H1 (cell line): ENCODE measurements around the gene DCTD. TPM values are rescaled to one million over a fixed set of nuclear protein-coding genes. Genes with fewer than 3 reads are reported as not detected.

Experiments
- CTCF ChIA-PET: fragments of 300-600 bp; sonication (Branson Sonifier 250); formaldehyde crosslinking; loops from one replicate; lab custom pipeline; 2021; ENCODE audit not compliant: partially characterized antibody; lab: Charles Lee
- POLR2A ChIA-PET: fragments of 300-600 bp; sonication (Branson Sonifier 250); formaldehyde crosslinking; loops from one replicate; lab custom pipeline; 2021; ENCODE audit warnings: inconsistent platforms; ENCODE audit not compliant: partially characterized antibody; lab: Charles Lee
- DNase-seq, 2 experiments: peaks; one replicate each; pipeline versions ENCODE4 v3.0.0 to v3.0.0-alpha.2; 2010 to 2022; ENCODE audit warnings: low spot score in 2 of 2, low read depth in 1 of 2, mixed read lengths in 1 of 2
- FAIRE-seq: peaks from 2 replicates; lab custom pipeline; 2011; peaks lifted over from hg19 to GRCh38; lab: Jason Lieb, UNC
- H2AFZ ChIP-seq: 2 replicates; pipeline ENCODE4 v1.8.1; 2012; ENCODE audit warnings: low read length, inconsistent platforms
- H2AK5ac ChIP-seq: 2 replicates; pipeline ENCODE4 v1.6.1; 2013; ENCODE audit warnings: low read depth, low read length
- H2BK120ac ChIP-seq: replicated peaks from 2 replicates; pipeline ENCODE3; 2013; ENCODE audit warnings: low read depth, low read length, inconsistent platforms
- H2BK12ac ChIP-seq: 2 replicates; pipeline ENCODE4 v1.6.1; 2013; ENCODE audit warnings: low read depth, low read length
- H2BK15ac ChIP-seq: 2 replicates; pipeline ENCODE4 v1.6.1; 2013; ENCODE audit warnings: low read length
- H2BK20ac ChIP-seq: 2 replicates; pipeline ENCODE4 v1.6.1; 2013; ENCODE audit warnings: low read length
- H2BK5ac ChIP-seq: 2 replicates; pipeline ENCODE4 v1.6.1; 2013; ENCODE audit warnings: low read depth, low read length
- H3K14ac ChIP-seq: 2 replicates; pipeline ENCODE4 v1.6.1; 2013; ENCODE audit warnings: inconsistent platforms; ENCODE audit not compliant: insufficient read length
- H3K18ac ChIP-seq: 2 replicates; pipeline ENCODE4 v1.6.1; 2013; ENCODE audit warnings: low read length; ENCODE audit errors: extremely low read depth
- H3K23ac ChIP-seq: 2 replicates; pipeline ENCODE4 v1.6.1; 2013; ENCODE audit warnings: inconsistent platforms; ENCODE audit not compliant: insufficient read length
- H3K23me2 ChIP-seq: 2 replicates; pipeline ENCODE4 v1.6.1; 2013; ENCODE audit warnings: low read depth, low read length
- H3K27ac ChIP-seq: 2 replicates; pipeline ENCODE4 v1.6.1; 2011; ENCODE audit warnings: low read depth, low read length, inconsistent platforms
- H3K27me3 ChIP-seq, 4 experiments: replicated peaks in 1 of 4; 1 replicate in 1 of 4; 2 replicates in 3 of 4; pipeline versions ENCODE4 v1.6.1 to v1.8.1; 2011 to 2013; ENCODE audit warnings: low read length in 3 of 4, mild to moderate bottlenecking in 3 of 4, inconsistent platforms in 2 of 4, mixed read lengths in 2 of 4, moderate library complexity in 1 of 4; ENCODE audit not compliant: control insufficient read depth in 3 of 4, insufficient read depth in 3 of 4; ENCODE audit errors: extremely low read depth in 1 of 4
- H3K36me3 ChIP-seq, 4 experiments: 2 replicates each; pipeline versions ENCODE4 v1.6.1 to v1.8.1; 2011 to 2013; ENCODE audit warnings: mild to moderate bottlenecking in 4 of 4, low read length in 3 of 4, moderate library complexity in 2 of 4, control low read depth in 1 of 4, inconsistent platforms in 1 of 4; ENCODE audit not compliant: insufficient read depth in 4 of 4, control insufficient read depth in 2 of 4
- H3K4ac ChIP-seq: replicated peaks from 2 replicates; pipeline ENCODE3; 2013; ENCODE audit warnings: low read length, low read depth, mixed read lengths, inconsistent platforms; ENCODE audit not compliant: insufficient read length
- H3K4me1 ChIP-seq, 4 experiments: replicated peaks in 1 of 4; 1 replicate in 1 of 4; 2 replicates in 3 of 4; pipeline versions ENCODE4 v1.6.1 to v1.8.1; 2011 to 2013; ENCODE audit warnings: low read length in 3 of 4, inconsistent platforms in 2 of 4, mixed read lengths in 1 of 4; ENCODE audit not compliant: insufficient read depth in 4 of 4, control insufficient read depth in 3 of 4
- H3K4me2 ChIP-seq, 2 experiments: 2 replicates each; pipeline versions ENCODE4 v1.6.1 to v1.8.1; 2011 to 2013; ENCODE audit warnings: low read depth in 2 of 2, low read length in 2 of 2, control low read depth in 1 of 2, inconsistent platforms in 1 of 2, mild to moderate bottlenecking in 1 of 2; ENCODE audit not compliant: insufficient read depth in 1 of 2
- H3K4me3 ChIP-seq, 4 experiments: fragments of 200-600, 300-600 bp in 1 of 4; sonication (generic), shearing (Covaris generic), sonication (Bioruptor Twin) in 1 of 4; 2 replicates each; pipeline versions ENCODE4 v1.5.1 to v1.8.1; 2011 to 2016; ENCODE audit warnings: low read length in 4 of 4, low read depth in 3 of 4, control low read depth in 2 of 4, inconsistent platforms in 2 of 4, mild to moderate bottlenecking in 2 of 4, mixed read lengths in 1 of 4, moderate library complexity in 1 of 4; ENCODE audit not compliant: insufficient read depth in 2 of 4; ENCODE audit errors: extremely low read depth in 1 of 4
- H3K56ac ChIP-seq: replicated peaks from 2 replicates; pipeline ENCODE3; 2013; ENCODE audit warnings: low read depth, mild to moderate bottlenecking, mixed read lengths, low read length, inconsistent platforms; ENCODE audit not compliant: insufficient read length
- H3K79me1 ChIP-seq: 2 replicates; pipeline ENCODE4 v1.6.1; 2013; ENCODE audit warnings: low read depth, low read length, control low read depth
- H3K79me2 ChIP-seq, 2 experiments: 2 replicates each; pipeline versions ENCODE4 v1.6.1 to v1.8.1; 2012 to 2013; ENCODE audit warnings: low read length in 2 of 2, mild to moderate bottlenecking in 2 of 2, inconsistent platforms in 1 of 2; ENCODE audit not compliant: insufficient read depth in 2 of 2, control insufficient read depth in 1 of 2
- H3K9ac ChIP-seq, 4 experiments: replicated peaks in 1 of 4; 1 replicate in 1 of 4; 2 replicates in 3 of 4; pipeline versions ENCODE4 v1.6.1 to v1.8.1; 2011 to 2013; ENCODE audit warnings: low read depth in 3 of 4, low read length in 3 of 4, control low read depth in 2 of 4, mild to moderate bottlenecking in 2 of 4, moderate library complexity in 2 of 4, inconsistent platforms in 1 of 4; ENCODE audit errors: extremely low read depth in 1 of 4
- H3K9me3 ChIP-seq, 2 experiments: 2 replicates each; pipeline versions ENCODE4 v1.6.1 to v1.8.1; 2012 to 2013; ENCODE audit warnings: mild to moderate bottlenecking in 2 of 2, moderate library complexity in 2 of 2, control low read depth in 1 of 2, inconsistent platforms in 1 of 2, low read depth in 1 of 2, low read length in 1 of 2, mixed read lengths in 1 of 2; ENCODE audit not compliant: insufficient read depth in 2 of 2
- H4K20me1 ChIP-seq, 2 experiments: replicated peaks in 1 of 2; 2 replicates each; pipeline versions ENCODE3 to v1.8.1; 2011 to 2013; ENCODE audit warnings: inconsistent platforms in 2 of 2, low read length in 2 of 2, mild to moderate bottlenecking in 1 of 2; ENCODE audit not compliant: insufficient read depth in 2 of 2, control insufficient read depth in 1 of 2
- H4K5ac ChIP-seq: 2 replicates; pipeline ENCODE4 v1.6.1; 2013; ENCODE audit warnings: low read length, low read depth, mixed read lengths, inconsistent platforms; ENCODE audit not compliant: insufficient read length
- H4K8ac ChIP-seq: 2 replicates; pipeline ENCODE4 v1.8.0; 2013; ENCODE audit warnings: mild to moderate bottlenecking, moderate library complexity, low read length, inconsistent platforms; ENCODE audit not compliant: insufficient read depth; ENCODE audit errors: extremely low read depth
- H4K91ac ChIP-seq: replicated peaks from 2 replicates; pipeline ENCODE3; 2013; ENCODE audit warnings: low read length, mixed read lengths, inconsistent platforms; ENCODE audit not compliant: insufficient read length
- E2F6 ChIP-seq: IDR thresholded peaks from 2 replicates; pipeline ENCODE4 v1.6.1; 2012; ENCODE audit warnings: inconsistent platforms
- EGR1 ChIP-seq: IDR thresholded peaks from 2 replicates; pipeline ENCODE4 v1.6.1; 2011; ENCODE audit warnings: low read depth, low read length, borderline replicate concordance
- EP300 ChIP-seq, 2 experiments: IDR thresholded peaks; 1 replicate in 1 of 2; 2 replicates in 1 of 2; pipeline ENCODE4 v1.6.1; 2011 to 2012; ENCODE audit warnings: low read depth in 2 of 2, low read length in 2 of 2, mild to moderate bottlenecking in 2 of 2, borderline replicate concordance in 1 of 2, inconsistent platforms in 1 of 2, moderate library complexity in 1 of 2
- FOSL1 ChIP-seq: IDR thresholded peaks from 2 replicates; pipeline ENCODE4 v1.6.1; 2011; ENCODE audit warnings: mild to moderate bottlenecking, low read depth, low read length, moderate library complexity; ENCODE audit not compliant: insufficient read depth
- HDAC2 ChIP-seq, 2 experiments: fragments of 300-600 bp in 1 of 2; sonication (generic) in 1 of 2; IDR thresholded peaks; 2 replicates each; pipeline ENCODE4 v1.6.1; 2011 to 2012; ENCODE audit warnings: low read depth in 2 of 2, low read length in 2 of 2, mild to moderate bottlenecking in 2 of 2, moderate library complexity in 2 of 2, borderline replicate concordance in 1 of 2, inconsistent platforms in 1 of 2
- JUN ChIP-seq: IDR thresholded peaks from 2 replicates; pipeline ENCODE4 v1.6.1; 2011; ENCODE audit warnings: low read depth, mild to moderate bottlenecking, improper control_type of control experiment, low read length
- PHF8 ChIP-seq: fragments of 200-600 bp; sonication (generic); conservative IDR thresholded peaks from 2 replicates; pipeline ENCODE4 v1.7.1; 2012; ENCODE audit warnings: low read depth, mild to moderate bottlenecking, inconsistent platforms, low read length, moderate library complexity
- RXRA ChIP-seq: IDR thresholded peaks from 2 replicates; pipeline ENCODE4 v1.6.1; 2011; ENCODE audit warnings: low read depth, mild to moderate bottlenecking, low read length, moderate library complexity; ENCODE audit not compliant: insufficient read depth
- SIX5 ChIP-seq: IDR thresholded peaks from 2 replicates; pipeline ENCODE4 v1.6.1; 2011; ENCODE audit warnings: mild to moderate bottlenecking, low read depth, low read length
- TAF1 ChIP-seq: IDR thresholded peaks from 2 replicates; pipeline ENCODE4 v1.6.1; 2011; ENCODE audit warnings: mild to moderate bottlenecking, low read depth, low read length
- YY1 ChIP-seq: IDR thresholded peaks from 2 replicates; pipeline ENCODE4 v1.6.1; 2011; ENCODE audit warnings: low read depth, mild to moderate bottlenecking, low read length
- WGBS, 2 experiments: shearing (Covaris generic) in 1 of 2; methylation state at CpG; one replicate each; pipeline versions ENCODE4 v1.1.6 to v1.1.7; 2013 to 2015; ENCODE audit warnings: low lambda C conversion rate in 2 of 2, mixed read lengths in 2 of 2, inconsistent platforms in 1 of 2, low coverage in 1 of 2, missing lambda C conversion rate in 1 of 2; ENCODE audit not compliant: insufficient replicate concordance in 2 of 2, insufficient coverage in 1 of 2, insufficient read length in 1 of 2; ENCODE audit errors: extremely low coverage in 1 of 2, missing lambda C conversion rate in 1 of 2; 5-methylcytosine and 5-hydroxymethylcytosine counted together
- polyA plus RNA-seq, 7 experiments: library from polyadenylated mRNA; depleted of rRNA in 3 of 7; stranded (reverse) in 5 of 7; unstranded in 2 of 7; fragments of >200 nt in 5 of 7; fragments of 200-250 nt in 2 of 7; gene quantifications; 1 replicate in 5 of 7; 2 replicates in 1 of 7; 4 replicates in 1 of 7; pipeline versions ENCODE4 v1.2.1 to v1.2.3, GENCODE V29; 2011 to 2013; ENCODE audit warnings: missing spikeins in 2 of 7, mixed read lengths in 2 of 7
- total RNA-seq: library from RNA; stranded (reverse); fragmentation: NEBNext Ultra II Directional; extraction: Animal tissue kit (Norgen Biotek cat#: 25700); gene quantifications from 2 replicates; pipeline ENCODE4 v1.2.1, GENCODE V29; 2021
- TF ChIP-seq, protein P1 (sequence below): IDR thresholded peaks from 2 replicates; pipeline ENCODE4 v1.6.1; 2011; ENCODE audit warnings: low read depth, mild to moderate bottlenecking, low read length; ENCODE audit not compliant: insufficient read depth

The DCTD gene
- total and polyA plus RNA-seq, 2 of the 8 experiments (the other 6 are each of a cell fraction or from before 2014, with no cell fraction given), result 60.2 to 69.5 TPM

DNA sequence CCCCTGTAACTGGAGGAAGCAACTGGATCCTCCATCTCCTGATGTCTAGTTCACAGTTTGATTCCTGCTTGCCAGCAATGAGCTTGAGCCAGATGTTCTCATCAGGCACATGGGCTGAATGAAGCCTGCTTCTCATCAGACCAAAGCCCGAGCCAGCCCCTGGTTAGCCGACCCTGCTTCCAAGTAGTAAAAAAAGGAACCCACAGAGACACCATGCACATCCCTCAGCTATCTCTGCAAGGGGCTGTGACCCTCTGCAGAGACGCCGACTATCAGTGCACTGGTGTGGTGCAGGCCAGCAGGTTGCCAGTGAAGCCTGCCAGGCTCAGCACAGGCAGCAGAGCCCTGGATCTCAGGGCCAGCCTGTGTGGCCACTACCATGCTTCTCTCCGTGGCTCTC lies 2.8 kb downstream of the DCTD start:
- H3K27ac ChIP-seq, result no peak overlapping the region
- no peaks in the 10 kb centered on the region for H4K20me1 ChIP-seq
- H3K23me2 ChIP-seq, result peaks cover 4% of the 10 kb centered on the region; the same call in 1 of the 2 replicates
- DNase-seq (no peak), FAIRE-seq (no peak)
- H3K18ac ChIP-seq, result no peak overlapping the region
- no peak overlapping the region for H2BK15ac ChIP-seq
- H3K4me2 ChIP-seq, result no peak overlapping the region
- ChIA-PET POLR2A (interaction anchor here (1.6 kb wide), 1 partner anchor 20 kb away, joined by 4 read pairs; no protein-coding TSS in a partner anchor), CTCF (interaction anchor here (1.1 to 1.3 kb wide), 2 partner anchors 10 to 94 kb away, joined by 3 read pairs; no protein-coding TSS in a partner anchor)
- H3K14ac ChIP-seq, result no peak overlapping the region
- H2BK20ac ChIP-seq, result no peak overlapping the region
- no peak overlapping the region for H3K56ac ChIP-seq
- no peak overlapping the region for H2AK5ac ChIP-seq
- H3K4me3 ChIP-seq, result no peak overlapping the region
- H3K27me3 ChIP-seq, result peaks cover 0 to 3% (median 0%) of the 10 kb centered on the region in 4 experiments; a peak in 3 of 7 replicates
- H3K79me1 ChIP-seq, result no peaks in the 10 kb centered on the region; the same call in 1 of the 2 replicates
- H3K4me1 ChIP-seq, result peaks cover 2 to 7% (median 4%) of the 10 kb centered on the region in 4 experiments; a peak in 6 of 7 replicates
- H4K91ac ChIP-seq, result no peak overlapping the region
- H3K36me3 ChIP-seq, result peaks cover 3 to 34% (median 17%) of the 10 kb centered on the region in 4 experiments; a peak in 7 of 8 replicates
- H3K9ac ChIP-seq, result no peak overlapping the region
- no peak overlapping the region for H2BK5ac ChIP-seq
- no peak overlapping the region for H2BK12ac ChIP-seq
- WGBS, 2 experiments, result 89% methylated on average over 5 of the region's 5 CpGs; no CpG with 5 or more reads in 1 of the 2 experiments
- no peak overlapping the region for H4K8ac ChIP-seq
- H3K79me2 ChIP-seq, result 0 out of 4 replicates have a peak, but pooled peaks cover 0 to 4% of the 10 kb centered on the region in 2 experiments
- H3K23ac ChIP-seq, result no peak overlapping the region
- H4K5ac ChIP-seq, result no peak overlapping the region
- H2BK120ac ChIP-seq, result no peak overlapping the region
- H3K4ac ChIP-seq, result no peak overlapping the region
- no peak overlapping the region for H2AFZ ChIP-seq
- no peaks in the 10 kb centered on the region for H3K9me3 ChIP-seq
- TF ChIP-seq SIX5, result no peak
- TF ChIP-seq YY1, result no peak
- TF ChIP-seq, protein P1, sequence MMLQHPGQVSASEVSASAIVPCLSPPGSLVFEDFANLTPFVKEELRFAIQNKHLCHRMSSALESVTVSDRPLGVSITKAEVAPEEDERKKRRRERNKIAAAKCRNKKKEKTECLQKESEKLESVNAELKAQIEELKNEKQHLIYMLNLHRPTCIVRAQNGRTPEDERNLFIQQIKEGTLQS, result no peak
- no peak for TF ChIP-seq RXRA
- TF ChIP-seq E2F6, result no peak
- TF ChIP-seq EP300 (IDR thresholded peaks at IDR 0.05; ENCODE audit: borderline replicate concordance in 1 of 2, low read depth in 2 of 2, low read length in 2 of 2), result no peak
- TF ChIP-seq FOSL1, result no peak
- TF ChIP-seq EGR1, result no peak
- no peak for TF ChIP-seq HDAC2 (IDR thresholded peaks at IDR 0.05; ENCODE audit: borderline replicate concordance in 1 of 2, low read depth in 2 of 2, low read length in 2 of 2)
- no peak for TF ChIP-seq TAF1
- TF ChIP-seq JUN, result no peak
- no peak for TF ChIP-seq PHF8
